Measurements from ENCODE around the gene ANKS3. TPM values are rescaled to one million over a fixed set of nuclear protein-coding genes. Genes with fewer than 3 reads are reported as not detected.

ANKS3 gene
- total RNA-seq, 1 donor from 2014 or later: 32.0 TPM

GRCh38 chr16:4703906-4704305 lies 30.2 kb downstream of the ANKS3 start:
- no peaks in the 10 kb centered on the region for H3K9me3 Mint-ChIP-seq
- no peaks in the 10 kb centered on the region for H3K27me3 Mint-ChIP-seq (ENCODE audit: low read depth)
- H3K4me3 Mint-ChIP-seq: no peak overlapping the region
- TF ChIP-seq CTCF (conservative IDR thresholded peaks at IDR 0.05): no peak
- H3K36me3 Mint-ChIP-seq (ENCODE audit: low read depth): peaks cover 12% of the 10 kb centered on the region
- no peaks in the 10 kb centered on the region for H3K4me1 Mint-ChIP-seq
- DNase-seq (ENCODE audit: low read depth, low spot score): no peak
- H3K27ac Mint-ChIP-seq (ENCODE audit: unreplicated experiment): no peak overlapping the region

GRCh38 chr16:4702466-4702808 lies 31.6 kb downstream of the ANKS3 start:
- peaks cover 12% of the 10 kb centered on the region for H3K36me3 Mint-ChIP-seq (ENCODE audit: low read depth)
- no peak for DNase-seq (ENCODE audit: low read depth, low spot score)
- TF ChIP-seq CTCF (conservative IDR thresholded peaks at IDR 0.05): no peak
- H3K4me3 Mint-ChIP-seq: no peak overlapping the region
- no peaks in the 10 kb centered on the region for H3K27me3 Mint-ChIP-seq (ENCODE audit: low read depth)
- H3K27ac Mint-ChIP-seq (ENCODE audit: unreplicated experiment): no peak overlapping the region
- H3K9me3 Mint-ChIP-seq: no peaks in the 10 kb centered on the region
- no peaks in the 10 kb centered on the region for H3K4me1 Mint-ChIP-seq

- no peaks in the 10 kb centered on the region for H3K27me3 Mint-ChIP-seq (ENCODE audit: low read depth)
- H3K27ac Mint-ChIP-seq (ENCODE audit: unreplicated experiment): no peak overlapping the region
- H3K4me1 Mint-ChIP-seq: no peaks in the 10 kb centered on the region
- H3K9me3 Mint-ChIP-seq: no peaks in the 10 kb centered on the region
- no peak overlapping the region for H3K4me3 Mint-ChIP-seq
- peaks cover 10% of the 10 kb centered on the region for H3K36me3 Mint-ChIP-seq (ENCODE audit: low read depth)
- DNase-seq (ENCODE audit: low read depth, low spot score): no peak
- TF ChIP-seq CTCF (conservative IDR thresholded peaks at IDR 0.05): no peak
Measured at GRCh38 chr16:4701791-4702465, 32.1 kb downstream of the ANKS3 start.

GRCh38 chr16:4700997-4701743 lies 32.9 kb downstream of the ANKS3 start:
- no peaks in the 10 kb centered on the region for H3K9me3 Mint-ChIP-seq
- DNase-seq (ENCODE audit: low read depth, low spot score): no peak
- H3K4me1 Mint-ChIP-seq: no peaks in the 10 kb centered on the region
- no peaks in the 10 kb centered on the region for H3K27me3 Mint-ChIP-seq (ENCODE audit: low read depth)
- H3K27ac Mint-ChIP-seq (ENCODE audit: unreplicated experiment): no peak overlapping the region
- TF ChIP-seq CTCF (conservative IDR thresholded peaks at IDR 0.05): no peak
- peaks cover 6% of the 10 kb centered on the region for H3K36me3 Mint-ChIP-seq (ENCODE audit: low read depth)
- H3K4me3 Mint-ChIP-seq: no peak overlapping the region

GRCh38 chr16:4700380-4700996 lies 33.6 kb downstream of the ANKS3 start:
- H3K36me3 Mint-ChIP-seq (ENCODE audit: low read depth): peaks cover 6% of the 10 kb centered on the region
- H3K4me3 Mint-ChIP-seq: no peak overlapping the region
- no peaks in the 10 kb centered on the region for H3K9me3 Mint-ChIP-seq
- H3K27ac Mint-ChIP-seq (ENCODE audit: unreplicated experiment): no peak overlapping the region
- H3K4me1 Mint-ChIP-seq: no peaks in the 10 kb centered on the region
- no peaks in the 10 kb centered on the region for H3K27me3 Mint-ChIP-seq (ENCODE audit: low read depth)
- TF ChIP-seq CTCF (conservative IDR thresholded peaks at IDR 0.05): no peak
- DNase-seq (ENCODE audit: low read depth, low spot score): no peak

All from neural crest cell (in vitro differentiated cells).